Measurements from ENCODE around the gene TP53I3.
A peak's percentile ranks its signal among the peaks of the same experiment; 100 is the strongest.
"Not testable (repeated sequence)": the region's sequence is repeated elsewhere in the genome, so short reads cannot be mapped to it uniquely, and the experiment has no call there.

Gene TP53I3

DNA sequence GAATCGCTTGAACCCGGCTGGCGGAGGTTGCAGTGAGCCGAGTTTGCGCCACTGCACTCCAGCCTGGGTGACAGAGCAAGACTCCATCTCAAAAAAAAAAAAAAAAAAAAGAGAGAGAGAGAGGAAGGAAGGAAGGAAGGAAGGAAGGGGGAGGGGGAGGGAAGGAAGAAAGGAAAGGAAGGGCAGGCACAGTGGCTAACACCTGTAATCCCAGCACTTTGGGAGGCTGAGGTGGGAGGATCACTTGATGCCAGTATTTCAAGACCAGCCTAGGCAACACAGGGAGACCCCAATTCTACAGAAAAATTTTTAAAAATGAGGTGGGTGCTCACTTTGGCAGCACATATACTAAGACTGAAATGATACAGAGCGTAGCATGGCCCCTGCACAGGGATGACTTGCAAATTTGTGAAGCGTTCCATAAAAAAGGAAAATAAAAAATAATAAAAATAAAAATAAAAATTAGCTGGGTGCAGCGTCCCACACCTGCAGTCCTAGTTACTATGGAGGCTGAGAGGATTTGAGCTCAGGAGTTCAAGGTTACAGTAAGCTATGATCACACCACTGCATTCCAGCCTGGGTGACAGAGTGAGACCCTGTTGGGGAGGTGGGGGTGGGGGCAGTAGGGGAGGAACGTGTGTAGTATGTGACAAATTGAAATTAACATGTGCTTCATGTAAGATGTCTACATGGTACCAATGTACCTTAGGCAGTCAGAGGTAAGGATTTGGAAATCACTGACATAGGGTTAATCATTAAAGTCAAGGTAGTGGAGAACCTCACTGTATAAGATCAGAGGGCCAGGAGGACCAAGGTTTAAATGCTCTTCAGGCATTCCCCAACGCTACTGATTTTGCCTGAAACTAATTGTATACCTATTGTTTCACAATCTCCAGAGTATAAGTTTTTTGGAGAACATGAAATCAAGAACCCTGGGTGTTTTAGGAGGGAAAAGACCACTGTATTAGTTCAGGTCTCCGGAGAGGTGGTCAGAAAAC, 38.8 kb downstream of the TP53I3 start:
- Histone ChIP-seq H3K4me1 (ENCODE audit: control insufficient read depth, insufficient read depth, low read length) (peaks cover 19% of the 10 kb centered on the region), H3K9ac (ENCODE audit: low read length in 2 of 2) (peak overlapping the region in 1 of 2 donors; percentile 23), H3K9me3 (ENCODE audit: control insufficient read depth in 2 of 2, low read length in 2 of 2) (no peaks in the 10 kb centered on the region), H3K27me3 (ENCODE audit: control insufficient read depth in 1 of 2, insufficient read depth in 2 of 2, low read length in 2 of 2) (peaks cover 0 to 7% of the 10 kb centered on the region in 2 donors), H3K36me3 (ENCODE audit: control insufficient read depth in 2 of 2, insufficient read depth in 2 of 2, low read length in 2 of 2) (no peaks in the 10 kb centered on the region), H3K4me3 (ENCODE audit: low read length in 2 of 2) (peak overlapping the region; percentile 91 to 98), H3K27ac (ENCODE audit: low read length) (no peak overlapping the region)

DNA sequence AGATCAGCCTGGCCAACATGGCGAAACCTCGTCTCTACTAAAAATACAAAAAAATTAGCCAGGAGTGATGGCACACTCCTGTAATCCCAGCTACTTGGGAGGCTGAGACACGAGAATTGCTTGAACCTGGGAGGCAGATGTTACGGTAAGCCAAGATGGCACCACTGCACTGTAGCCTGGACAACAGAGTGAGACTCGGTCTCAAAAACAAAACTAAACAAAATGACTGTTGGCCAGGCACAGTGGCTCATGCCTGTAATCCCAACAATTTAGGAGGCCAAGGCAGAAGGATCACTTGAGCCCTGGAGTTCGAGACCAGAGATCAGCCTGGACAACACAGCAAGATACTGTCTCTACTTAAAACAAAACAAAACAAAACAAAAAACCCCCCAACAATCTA, 41.5 kb downstream of the TP53I3 start:
- not testable (repeated sequence) for H3K4me1 ChIP-seq (ENCODE audit: control insufficient read depth, insufficient read depth, low read length); H3K9me3 ChIP-seq (ENCODE audit: control insufficient read depth in 2 of 2, low read length in 2 of 2); H3K4me3 ChIP-seq (ENCODE audit: low read length in 2 of 2); H3K9ac ChIP-seq (ENCODE audit: low read length in 2 of 2); H3K27me3 ChIP-seq (ENCODE audit: control insufficient read depth in 1 of 2, insufficient read depth in 2 of 2, low read length in 2 of 2); H3K27ac ChIP-seq (ENCODE audit: low read length)
- H3K36me3 ChIP-seq (ENCODE audit: control insufficient read depth in 2 of 2, insufficient read depth in 2 of 2, low read length in 2 of 2) = peaks cover 11 to 12% of the 10 kb centered on the region in 2 donors

DNA sequence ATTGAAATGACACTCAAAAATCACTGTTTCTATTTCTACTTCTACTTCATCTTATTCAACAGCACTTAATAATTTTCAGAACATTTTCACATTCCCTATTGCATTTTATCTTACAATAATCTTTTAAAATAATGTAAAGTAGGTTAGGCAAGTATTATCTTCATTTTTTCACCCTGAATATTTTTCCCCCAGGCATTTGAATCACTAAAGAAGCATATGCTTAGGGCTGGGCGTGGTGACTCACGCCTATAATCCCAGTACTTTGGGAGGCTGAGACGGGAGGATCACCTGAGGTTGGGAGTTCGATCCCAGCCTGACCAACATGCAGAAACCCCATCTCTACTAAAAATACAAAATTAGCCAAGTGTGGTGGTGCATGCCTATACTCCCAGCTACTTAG, 44.1 kb downstream of the TP53I3 start:
- Histone ChIP-seq H3K9me3 (ENCODE audit: control insufficient read depth in 2 of 2, low read length in 2 of 2) (no peaks in the 10 kb centered on the region), H3K9ac (ENCODE audit: low read length in 2 of 2) (no peak overlapping the region), H3K4me1 (ENCODE audit: control insufficient read depth, insufficient read depth, low read length) (no peaks in the 10 kb centered on the region), H3K4me3 (ENCODE audit: low read length in 2 of 2) (no peak overlapping the region), H3K27ac (ENCODE audit: low read length) (no peak overlapping the region), H3K27me3 (ENCODE audit: control insufficient read depth in 1 of 2, insufficient read depth in 2 of 2, low read length in 2 of 2) (no peaks in the 10 kb centered on the region), H3K36me3 (ENCODE audit: control insufficient read depth in 2 of 2, insufficient read depth in 2 of 2, low read length in 2 of 2) (peaks cover 20% of the 10 kb centered on the region in 2 donors)

DNA sequence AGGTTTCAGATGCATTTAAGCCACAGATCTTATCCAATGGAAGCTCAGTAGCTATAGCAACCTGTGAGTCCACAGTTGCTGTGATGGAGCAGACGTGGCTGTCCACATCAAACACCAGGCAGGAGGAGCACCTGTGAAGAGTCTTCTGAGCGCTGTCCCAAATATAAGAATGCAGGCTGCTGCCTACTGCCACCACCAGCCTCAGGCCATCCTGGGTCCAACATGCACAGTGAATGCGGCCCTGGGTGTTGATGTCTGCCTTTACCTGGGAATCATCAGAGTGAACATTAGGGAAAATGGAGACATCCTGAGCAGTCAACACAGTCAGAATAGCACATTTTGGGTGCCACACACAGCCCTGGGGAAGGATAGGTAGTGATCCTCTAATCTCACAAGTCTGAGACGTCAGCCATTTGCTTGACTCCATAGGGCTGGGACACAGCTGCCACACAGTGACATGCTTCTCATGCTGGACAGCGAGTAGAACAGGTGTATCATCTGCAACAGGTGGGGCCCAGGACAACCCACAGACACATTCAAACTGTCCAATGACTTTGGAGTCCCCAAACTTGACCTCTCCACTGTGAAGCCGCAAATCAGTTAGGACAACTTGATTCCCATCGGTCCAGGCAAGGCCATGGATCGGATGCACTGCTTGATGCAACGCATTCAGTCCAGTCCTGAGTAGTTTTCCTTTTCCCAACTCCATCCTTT, 45.7 kb downstream of the TP53I3 start:
- H3K36me3 ChIP-seq (ENCODE audit: control insufficient read depth in 2 of 2, insufficient read depth in 2 of 2, low read length in 2 of 2) = peaks cover 20% of the 10 kb centered on the region in 2 donors
- no peak overlapping the region for H3K4me3 ChIP-seq (ENCODE audit: low read length in 2 of 2)
- H3K9me3 ChIP-seq (ENCODE audit: control insufficient read depth in 2 of 2, low read length in 2 of 2) = no peaks in the 10 kb centered on the region
- no peaks in the 10 kb centered on the region for H3K4me1 ChIP-seq (ENCODE audit: control insufficient read depth, insufficient read depth, low read length)
- H3K9ac ChIP-seq (ENCODE audit: low read length in 2 of 2) = no peak overlapping the region
- H3K27ac ChIP-seq (ENCODE audit: low read length) = no peak overlapping the region
- no peaks in the 10 kb centered on the region for H3K27me3 ChIP-seq (ENCODE audit: control insufficient read depth in 1 of 2, insufficient read depth in 2 of 2, low read length in 2 of 2)

All from stomach smooth muscle (tissue), 2 donors.